OCI-LY3 (cell line): ENCODE measurements around the gene RAB11FIP5.

Source experiments
- H2AFZ ChIP-seq: fragments of 200-600, 300-600 bp; shearing (Covaris generic); 2 replicates; pipeline ENCODE4 v1.6.0; 2014; ENCODE audit warnings: antibody characterized with exemption, low read depth, low read length
- H3K27ac ChIP-seq: fragments of 200-600, 300-600 bp; sonication (generic); 2 replicates; pipeline ENCODE4 v1.5.1; 2014; ENCODE audit warnings: mild to moderate bottlenecking, low read length, moderate library complexity, mixed read lengths
- H3K27me3 ChIP-seq: fragments of 200-600, 300-600 bp; sonication (generic); 2 replicates; pipeline ENCODE4 v1.6.1; 2014; ENCODE audit warnings: low read depth, low read length, mixed read lengths
- H3K36me3 ChIP-seq: fragments of 200-600, 300-600 bp; sonication (generic); replicated peaks from 2 replicates; pipeline ENCODE3; 2014; ENCODE audit warnings: low read depth, low read length, mixed read lengths
- H3K4me1 ChIP-seq: fragments of 300-600, 200-600 bp; sonication (generic); 2 replicates; pipeline ENCODE4 v1.6.1; 2014; ENCODE audit warnings: low read length, mixed read lengths
- H3K4me2 ChIP-seq: fragments of 200-600, 300-600 bp; sonication (generic); 2 replicates; pipeline ENCODE4 v1.6.1; 2014; ENCODE audit warnings: low read length, mixed read lengths
- H3K4me3 ChIP-seq: fragments of 300-600, 200-600 bp; sonication (generic); 2 replicates; pipeline ENCODE4 v1.5.1; 2014; ENCODE audit warnings: antibody characterized with exemption, mild to moderate bottlenecking, low read length, moderate library complexity
- H3K79me2 ChIP-seq: fragments of 300-600, 200-600 bp; shearing (Covaris generic); 2 replicates; pipeline ENCODE4 v1.6.1; 2014; ENCODE audit warnings: mild to moderate bottlenecking, low read length, mixed read lengths
- H3K9ac ChIP-seq: fragments of 300-600, 200-600 bp; shearing (Covaris generic); 2 replicates; pipeline ENCODE4 v1.6.0; 2014; ENCODE audit warnings: mild to moderate bottlenecking, low read length, moderate library complexity
- H3K9me3 ChIP-seq: fragments of 200-600, 300-600 bp; shearing (Covaris generic); 2 replicates; pipeline ENCODE4 v1.6.1; 2014; ENCODE audit warnings: low read length, mixed read lengths; ENCODE audit not compliant: insufficient read depth
- H4K20me1 ChIP-seq: fragments of 200-600, 300-600 bp; sonication (generic); 2 replicates; pipeline ENCODE4 v1.6.1; 2016; ENCODE audit warnings: low read length, mixed read lengths; ENCODE audit not compliant: insufficient read depth
- CTCF ChIP-seq: fragments of 200-600, 300-600 bp; sonication (generic); IDR thresholded peaks from 2 replicates; pipeline ENCODE4 v1.5.1; 2014; ENCODE audit warnings: antibody characterized with exemption, low read length, low read depth
- EZH2phosphoT487 ChIP-seq: fragments of 200-600 bp; shearing (Covaris generic); IDR thresholded peaks from 2 replicates; pipeline ENCODE4 v1.6.1; 2018; ENCODE audit warnings: antibody characterized with exemption, mixed run types, low read depth

The RAB11FIP5 gene

GRCh38 chr2:73076701-73077423, 35.9 kb downstream of the RAB11FIP5 start:
- no peak overlapping the region for H3K4me2 ChIP-seq
- TF ChIP-seq EZH2phosphoT487 (no peak), CTCF (no peak)
- H2AFZ ChIP-seq = no peak overlapping the region
- H3K27me3 ChIP-seq = peaks cover 16% of the 10 kb centered on the region
- H3K79me2 ChIP-seq = no peaks in the 10 kb centered on the region
- H4K20me1 ChIP-seq = no peaks in the 10 kb centered on the region
- no peak overlapping the region for H3K4me3 ChIP-seq
- no peaks in the 10 kb centered on the region for H3K36me3 ChIP-seq
- H3K9me3 ChIP-seq = no peaks in the 10 kb centered on the region
- no peak overlapping the region for H3K9ac ChIP-seq
- H3K4me1 ChIP-seq = no peaks in the 10 kb centered on the region; the same call in 1 of the 2 replicates
- no peak overlapping the region for H3K27ac ChIP-seq

GRCh38 chr2:73075477-73076373, 37.0 kb downstream of the RAB11FIP5 start:
- no peaks in the 10 kb centered on the region for H4K20me1 ChIP-seq
- no peaks in the 10 kb centered on the region for H3K36me3 ChIP-seq
- H3K4me2 ChIP-seq = no peak overlapping the region
- no peak overlapping the region for H2AFZ ChIP-seq
- no peaks in the 10 kb centered on the region for H3K79me2 ChIP-seq
- H3K27me3 ChIP-seq = peaks cover 16% of the 10 kb centered on the region
- no peaks in the 10 kb centered on the region; the same call in 1 of the 2 replicates for H3K4me1 ChIP-seq
- no peak for TF ChIP-seq CTCF
- no peak for TF ChIP-seq EZH2phosphoT487
- H3K27ac ChIP-seq = no peak overlapping the region
- H3K9ac ChIP-seq = no peak overlapping the region
- no peaks in the 10 kb centered on the region for H3K9me3 ChIP-seq
- H3K4me3 ChIP-seq = no peak overlapping the region

- TF ChIP-seq CTCF (no peak), EZH2phosphoT487 (no peak)
- Histone ChIP-seq H4K20me1 (no peaks in the 10 kb centered on the region), H3K9me3 (no peaks in the 10 kb centered on the region), H3K27me3 (peaks cover 13% of the 10 kb centered on the region), H3K4me3 (no peak overlapping the region), H2AFZ (no peak overlapping the region), H3K27ac (no peak overlapping the region), H3K4me1 (peaks cover 8% of the 10 kb centered on the region), H3K4me2 (no peak overlapping the region), H3K36me3 (no peaks in the 10 kb centered on the region), H3K9ac (no peak overlapping the region), H3K79me2 (peaks cover 12% of the 10 kb centered on the region)
Observed at GRCh38 chr2:73074110-73075069, 38.4 kb downstream of the RAB11FIP5 start.
